C4-2B (cell line): ENCODE data around the gene SLC1A7.
"Not testable (repeated sequence)": the region's sequence is repeated elsewhere in the genome, so short reads cannot be mapped to it uniquely, and the experiment has no call there.

Experiments
- H3K27ac ChIP-seq: fragments of 450-650 bp; 2 replicates; pipeline ENCODE4 v1.5.1; 2017
- ZFX ChIP-seq: fragments of 450-650 bp; IDR thresholded peaks from 2 replicates; pipeline ENCODE4 v1.6.1; 2017
- TF ChIP-seq, protein P1 (sequence below): fragments of 450-650 bp; conservative IDR thresholded peaks from 2 replicates; pipeline ENCODE4 v1.5.1; 2017; ENCODE audit warnings: mild to moderate bottlenecking

SLC1A7 gene

DNA sequence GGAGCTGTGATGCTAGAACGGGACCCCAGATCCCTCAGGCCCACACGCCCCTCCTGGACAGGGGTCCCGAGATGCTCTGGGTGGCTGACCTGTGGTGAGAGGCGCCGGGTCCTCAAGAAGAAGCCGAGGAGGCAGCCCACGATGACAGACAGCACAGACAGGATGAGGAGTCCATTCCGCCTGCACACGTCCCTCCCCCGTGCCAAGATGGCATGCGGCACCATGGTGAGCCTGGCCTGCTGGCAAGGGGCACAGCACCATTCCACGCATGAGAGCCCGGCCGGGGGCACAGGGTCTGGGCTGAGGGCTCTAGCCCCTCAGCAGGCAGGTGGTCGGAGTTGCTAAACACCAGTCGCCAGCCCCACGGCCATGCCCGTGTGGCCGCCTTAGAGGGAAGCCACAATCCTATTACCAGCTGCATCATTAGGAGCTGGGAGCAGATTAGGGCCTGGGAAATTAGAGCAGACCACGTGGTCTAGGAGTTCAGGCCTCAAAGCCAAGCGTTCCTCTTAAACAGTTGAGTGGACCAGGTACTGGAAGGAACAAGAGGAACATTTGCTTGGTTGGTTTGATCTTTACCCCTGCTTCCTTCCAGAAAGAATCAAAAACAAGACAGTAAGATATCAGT is at the start of gene SLC1A7:
TSS of gene SLC1A7 (minus strand) at position 413 of the 628 bp plus-strand sequence. CDS start at position 224, 189 bp downstream.
- no peak within 1 kb of the TSS for H3K27ac ChIP-seq

DNA sequence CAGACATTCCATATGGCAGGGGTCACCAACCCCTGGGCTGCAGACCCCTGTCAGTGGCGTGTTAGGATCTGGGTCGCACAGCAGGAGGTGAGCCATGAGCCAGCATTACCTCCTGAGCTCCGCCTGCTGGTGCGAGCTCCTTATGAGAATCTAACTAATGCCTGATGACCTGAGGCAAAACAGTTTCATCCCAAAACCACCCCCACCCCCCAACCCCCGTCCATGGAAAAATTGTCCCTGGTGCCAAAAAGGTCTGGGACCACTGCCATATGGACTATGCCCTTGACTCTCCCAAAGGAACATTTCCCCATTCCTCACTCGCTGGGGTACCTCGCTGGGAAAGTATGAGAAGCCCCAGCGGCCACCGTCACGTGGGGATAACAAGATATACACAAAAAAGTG is 47.8 kb upstream of the SLC1A7 start:
- TF ChIP-seq, protein P1, sequence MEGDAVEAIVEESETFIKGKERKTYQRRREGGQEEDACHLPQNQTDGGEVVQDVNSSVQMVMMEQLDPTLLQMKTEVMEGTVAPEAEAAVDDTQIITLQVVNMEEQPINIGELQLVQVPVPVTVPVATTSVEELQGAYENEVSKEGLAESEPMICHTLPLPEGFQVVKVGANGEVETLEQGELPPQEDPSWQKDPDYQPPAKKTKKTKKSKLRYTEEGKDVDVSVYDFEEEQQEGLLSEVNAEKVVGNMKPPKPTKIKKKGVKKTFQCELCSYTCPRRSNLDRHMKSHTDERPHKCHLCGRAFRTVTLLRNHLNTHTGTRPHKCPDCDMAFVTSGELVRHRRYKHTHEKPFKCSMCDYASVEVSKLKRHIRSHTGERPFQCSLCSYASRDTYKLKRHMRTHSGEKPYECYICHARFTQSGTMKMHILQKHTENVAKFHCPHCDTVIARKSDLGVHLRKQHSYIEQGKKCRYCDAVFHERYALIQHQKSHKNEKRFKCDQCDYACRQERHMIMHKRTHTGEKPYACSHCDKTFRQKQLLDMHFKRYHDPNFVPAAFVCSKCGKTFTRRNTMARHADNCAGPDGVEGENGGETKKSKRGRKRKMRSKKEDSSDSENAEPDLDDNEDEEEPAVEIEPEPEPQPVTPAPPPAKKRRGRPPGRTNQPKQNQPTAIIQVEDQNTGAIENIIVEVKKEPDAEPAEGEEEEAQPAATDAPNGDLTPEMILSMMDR, result no peak
- TF ChIP-seq ZFX, result no peak
- no peak overlapping the region for H3K27ac ChIP-seq

More for the DNA sequence above, at the start of gene SLC1A7:
- TF ChIP-seq ZFX, result no peak
- TF ChIP-seq, protein P1, result no peak

DNA sequence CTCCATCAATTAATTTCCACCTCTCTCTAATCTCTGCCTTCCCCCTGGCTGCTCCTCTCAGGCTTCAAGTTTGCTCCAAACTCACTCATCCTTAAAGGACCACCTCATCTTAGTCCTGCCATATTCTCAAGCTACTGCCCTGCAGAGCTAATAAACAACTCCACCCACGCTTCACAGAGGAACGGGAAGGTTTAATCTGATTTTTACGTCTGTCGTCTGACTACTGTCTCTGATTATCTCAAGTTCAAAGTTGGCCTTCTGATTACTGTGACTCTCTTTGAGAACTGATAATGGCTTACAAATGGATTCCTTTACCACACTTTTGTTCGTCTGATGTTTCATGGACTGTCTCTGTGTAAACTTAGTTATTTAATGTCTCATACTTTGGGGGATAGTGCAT is 46.6 kb upstream of the SLC1A7 start:
- TF ChIP-seq ZFX, result no peak
- TF ChIP-seq, protein P1, result no peak
- H3K27ac ChIP-seq, result no peak overlapping the region

DNA sequence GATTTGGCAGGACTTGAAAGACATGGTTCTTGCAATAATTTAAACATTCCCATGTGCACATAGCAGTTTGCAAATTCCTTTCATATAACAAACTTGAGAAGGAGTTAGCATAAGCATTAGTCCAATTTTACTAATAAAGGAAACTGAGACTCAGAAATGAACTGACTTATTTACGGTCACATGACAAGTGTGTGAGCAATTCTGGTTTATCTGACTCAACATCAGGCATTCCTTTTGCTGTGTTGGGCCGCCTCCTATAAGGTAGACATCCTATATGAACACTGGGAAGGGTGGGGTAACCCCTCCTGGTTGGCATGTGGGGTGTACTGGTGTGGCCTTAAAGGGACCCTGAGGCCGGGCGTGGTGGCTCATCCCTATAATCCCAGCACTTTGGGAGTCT is 45.7 kb upstream of the SLC1A7 start:
- TF ChIP-seq ZFX, result no peak
- TF ChIP-seq, protein P1, result no peak
- H3K27ac ChIP-seq, result no peak overlapping the region

DNA sequence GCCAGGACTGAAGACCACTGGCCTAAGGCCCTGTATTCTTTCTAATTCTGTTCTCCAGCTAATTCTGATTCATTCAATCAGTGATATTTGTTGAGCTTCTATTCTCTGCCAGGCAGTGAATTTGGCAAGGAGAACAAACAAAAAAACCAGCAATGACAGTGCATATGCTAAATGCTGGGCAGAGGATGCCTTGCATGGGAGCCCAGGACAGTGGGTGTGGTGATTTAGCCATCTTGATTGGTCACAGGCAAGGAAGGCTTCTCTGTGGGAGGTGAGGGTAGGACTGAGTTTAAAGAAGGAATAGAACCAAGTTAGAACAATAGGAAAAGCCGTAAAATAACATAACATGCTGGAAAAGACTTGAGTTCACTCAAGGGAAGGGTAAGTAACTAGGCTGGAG is 45.0 kb upstream of the SLC1A7 start:
- TF ChIP-seq, protein P1, result no peak
- TF ChIP-seq ZFX, result no peak

DNA sequence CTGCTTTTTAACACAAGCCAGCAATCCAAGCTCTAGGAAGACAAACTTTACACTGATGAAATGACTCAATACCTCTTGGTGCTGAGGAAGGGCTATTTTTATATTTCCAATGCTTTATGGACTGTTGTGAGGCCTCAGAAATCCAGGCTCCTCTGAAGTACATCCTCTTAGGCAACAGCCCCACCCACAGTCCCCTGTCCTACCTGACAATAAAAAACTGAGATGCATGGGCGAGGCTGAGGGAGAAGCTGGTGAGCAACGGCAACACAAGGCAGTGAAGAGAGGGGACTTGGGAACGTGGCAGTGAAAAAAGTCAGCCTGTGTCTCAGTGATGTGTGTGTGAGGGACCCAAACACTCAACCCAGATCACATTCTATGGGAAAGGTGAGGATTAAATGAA is 44.1 kb upstream of the SLC1A7 start:
- no peak overlapping the region for H3K27ac ChIP-seq

More for the DNA sequence above, 45.0 kb upstream of the SLC1A7 start:
- H3K27ac ChIP-seq, result no peak overlapping the region

GRCh38 chr1:53185955-53186297 is 43.5 kb upstream of the SLC1A7 start:
- TF ChIP-seq, protein P1, result peak; percentile 70
- not testable (repeated sequence) for H3K27ac ChIP-seq

More for the DNA sequence above, 44.1 kb upstream of the SLC1A7 start:
- no peak for TF ChIP-seq ZFX
